SW480 (cell line): ENCODE results near the gene DSCAML1.

Source experiments
- DNase-seq: peaks from one replicate; pipeline ENCODE4 v3.0.0-alpha.2; 2016; ENCODE audit warnings: low spot score

The DSCAML1 gene

DNA sequence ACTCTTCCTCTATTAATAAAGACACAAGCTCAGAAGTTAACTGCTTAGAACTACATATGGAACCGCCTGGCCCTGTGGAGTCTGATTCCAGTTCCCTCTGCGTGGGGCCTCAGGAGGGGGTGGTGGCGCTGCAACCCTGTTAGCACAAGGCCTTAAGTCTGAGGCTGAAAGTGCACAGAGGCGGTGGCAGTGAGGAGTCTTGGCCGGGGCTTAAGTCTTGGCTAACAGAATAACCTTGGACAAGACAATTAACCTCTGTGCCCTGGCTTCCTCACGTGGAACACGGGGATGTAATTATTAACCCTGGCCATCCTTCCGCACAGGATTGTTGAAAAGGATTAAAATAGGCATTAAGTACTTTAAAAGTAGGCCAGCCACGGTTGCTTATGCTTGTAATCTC, 277.8 kb downstream of the DSCAML1 start:
- no peak for DNase-seq

GRCh38 chr11:117518455-117518854, 278.6 kb downstream of the DSCAML1 start:
- DNase-seq, result no peak

GRCh38 chr11:117517097-117517496, 279.9 kb downstream of the DSCAML1 start:
- no peak for DNase-seq

- no peak for DNase-seq
Observed at GRCh38 chr11:117515892-117516787, 280.9 kb downstream of the DSCAML1 start.

DNA sequence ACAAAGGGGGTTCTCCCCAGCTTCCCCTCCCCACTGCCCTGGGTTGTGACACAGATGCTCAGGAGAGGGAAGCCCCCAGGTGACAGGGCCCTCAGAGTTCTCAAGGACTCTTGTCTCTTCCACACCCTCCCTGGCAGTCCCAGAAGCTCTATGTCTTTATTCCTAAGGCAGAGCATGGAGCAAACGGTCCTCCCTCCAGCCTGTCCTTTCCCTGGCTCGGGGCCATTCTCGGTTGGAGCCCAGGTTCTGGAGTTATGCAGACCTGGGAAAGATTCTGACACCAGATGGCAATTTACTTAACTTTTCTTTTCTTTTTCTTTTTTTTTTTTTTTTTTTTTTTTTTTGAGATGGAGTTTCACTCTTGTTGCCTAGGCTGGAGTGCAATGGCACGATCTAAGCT, 282.8 kb downstream of the DSCAML1 start:
- DNase-seq, result no peak

GRCh38 chr11:117513666-117514065, 283.4 kb downstream of the DSCAML1 start:
- no peak for DNase-seq

DNA sequence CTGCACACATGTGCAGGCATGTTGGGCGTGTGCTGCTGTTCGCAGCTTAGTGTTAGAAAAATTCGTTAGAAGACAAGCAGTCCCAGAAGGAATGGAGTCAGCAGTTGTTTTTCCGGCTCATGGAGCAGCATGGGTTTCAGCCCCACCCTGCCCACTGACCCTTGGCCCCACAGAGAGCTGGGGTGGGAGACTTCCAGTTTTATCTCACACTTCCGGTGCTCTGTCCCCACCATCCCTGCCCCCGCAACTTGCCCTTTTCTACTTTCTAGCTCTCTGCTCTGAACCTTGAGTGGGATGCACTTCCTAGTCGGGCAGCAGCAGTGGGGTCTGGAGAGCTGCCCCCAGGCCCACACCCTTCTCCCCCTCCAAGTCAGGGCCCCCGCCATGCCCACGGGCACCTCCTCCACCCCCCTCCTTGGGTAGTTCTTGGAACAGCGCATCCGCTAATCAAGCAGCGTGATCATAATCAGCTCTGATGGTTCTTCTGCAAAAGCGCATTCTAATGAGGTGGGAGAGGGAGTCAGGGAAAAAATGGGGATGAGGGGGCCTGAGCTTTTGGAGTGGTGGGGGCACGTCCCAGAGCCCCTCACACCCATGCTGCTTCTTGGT, 285.0 kb downstream of the DSCAML1 start:
- DNase-seq, result no peak

DNA sequence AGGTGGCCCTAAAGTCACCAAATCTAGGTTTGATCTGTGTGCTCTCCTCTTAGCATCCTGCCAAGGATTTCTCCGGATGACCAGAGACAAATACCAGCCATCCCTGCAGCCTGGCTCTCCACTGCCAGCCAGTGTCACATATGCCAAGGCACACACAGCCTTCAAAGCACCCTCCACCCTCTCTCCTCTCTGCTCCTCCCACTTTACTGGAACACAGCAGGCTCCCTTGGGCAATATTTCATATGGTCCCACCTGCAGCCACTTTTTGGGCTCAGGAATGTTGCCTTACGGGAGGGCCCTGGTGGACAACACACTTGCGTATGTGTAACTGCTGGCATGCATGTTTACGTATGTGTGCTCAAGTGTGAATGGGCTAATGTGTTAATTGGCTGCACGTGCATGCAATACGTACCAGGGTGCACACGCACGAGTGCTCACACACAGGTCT, 285.5 kb downstream of the DSCAML1 start:
- no peak for DNase-seq

- no peak for DNase-seq
Observed at GRCh38 chr11:117510646-117511045, 286.4 kb downstream of the DSCAML1 start.

- DNase-seq, result no peak
Observed at GRCh38 chr11:117509543-117509942, 287.5 kb downstream of the DSCAML1 start.

DNA sequence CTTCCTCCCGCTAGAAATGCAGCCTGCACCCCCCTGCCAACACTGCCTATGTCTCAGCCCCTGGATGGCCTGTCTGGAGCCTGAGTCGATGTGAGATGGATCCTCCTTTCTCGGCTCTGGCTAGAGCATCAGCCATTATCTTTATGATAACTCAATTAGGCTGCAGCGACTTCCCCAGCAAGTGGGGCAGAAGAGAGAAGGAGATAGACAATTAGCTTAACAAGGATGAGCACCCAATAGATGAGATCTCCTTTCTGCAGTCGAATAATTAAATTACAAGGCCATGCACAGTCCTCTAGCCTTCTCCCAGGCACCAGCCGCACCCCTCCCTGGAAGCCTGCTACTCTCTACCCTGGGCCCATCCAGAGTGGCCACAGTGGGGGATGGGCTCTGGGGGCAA, 290.0 kb downstream of the DSCAML1 start:
- DNase-seq, result no peak

GRCh38 chr11:117505285-117505970, 291.6 kb downstream of the DSCAML1 start:
- DNase-seq, result no peak

DNA sequence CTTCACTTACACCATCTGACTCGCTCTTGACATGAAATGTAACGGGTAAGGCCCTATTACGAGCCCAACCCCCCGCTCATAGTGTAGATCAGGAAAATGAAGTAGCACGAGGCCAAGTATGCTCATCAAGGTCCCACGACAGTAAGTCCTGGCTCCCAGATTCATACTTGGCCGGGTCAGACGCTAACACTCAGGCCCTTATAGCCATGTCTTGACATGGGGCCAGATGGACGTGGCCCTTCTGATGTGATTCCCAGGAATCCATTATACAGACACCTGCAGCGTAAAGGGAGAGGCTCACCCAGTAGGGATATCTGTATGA, 294.3 kb downstream of the DSCAML1 start:
- no peak for DNase-seq

GRCh38 chr11:117502015-117502778, 294.8 kb downstream of the DSCAML1 start:
- DNase-seq, result no peak

- no peak for DNase-seq
Observed at GRCh38 chr11:117501237-117501898, 295.6 kb downstream of the DSCAML1 start.

GRCh38 chr11:117498791-117499190, 298.2 kb downstream of the DSCAML1 start:
- no peak for DNase-seq

DNA sequence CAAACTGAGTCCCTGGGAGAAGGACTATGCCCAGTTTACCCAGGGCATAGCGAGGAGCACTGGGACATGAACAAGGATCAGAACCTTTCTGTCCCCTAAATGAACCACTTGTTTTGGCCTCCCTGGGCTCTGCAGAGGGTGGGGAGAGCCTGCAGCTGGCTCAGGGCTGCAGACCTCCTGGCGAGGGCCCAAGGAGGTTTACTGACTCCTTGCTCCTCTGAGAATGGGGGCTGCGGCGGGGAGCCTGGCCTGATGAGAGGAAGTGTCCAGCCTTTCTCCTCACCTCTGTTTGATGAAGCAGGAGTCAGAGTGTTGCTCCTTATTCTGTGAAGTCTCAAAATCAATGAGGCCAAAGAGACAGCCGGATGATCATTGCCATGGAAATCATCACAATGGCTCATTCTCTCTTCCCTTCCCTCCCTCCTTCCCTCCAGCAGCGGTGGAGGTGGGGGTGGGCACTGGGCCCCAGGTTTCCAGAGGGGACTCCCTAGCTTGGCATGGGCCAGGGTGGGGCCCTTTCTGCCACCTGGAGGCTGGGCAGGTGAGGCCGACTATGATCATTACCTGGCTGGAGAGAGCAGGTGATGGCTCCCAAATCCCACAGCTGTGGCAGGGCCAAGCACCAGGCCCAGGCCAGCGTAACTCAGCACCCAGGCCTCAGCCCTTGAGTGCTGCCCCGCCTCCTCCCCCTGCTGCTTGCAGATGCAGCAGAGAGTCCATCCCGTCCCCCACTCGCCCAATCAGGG, 299.6 kb downstream of the DSCAML1 start:
- DNase-seq, result no peak

DNA sequence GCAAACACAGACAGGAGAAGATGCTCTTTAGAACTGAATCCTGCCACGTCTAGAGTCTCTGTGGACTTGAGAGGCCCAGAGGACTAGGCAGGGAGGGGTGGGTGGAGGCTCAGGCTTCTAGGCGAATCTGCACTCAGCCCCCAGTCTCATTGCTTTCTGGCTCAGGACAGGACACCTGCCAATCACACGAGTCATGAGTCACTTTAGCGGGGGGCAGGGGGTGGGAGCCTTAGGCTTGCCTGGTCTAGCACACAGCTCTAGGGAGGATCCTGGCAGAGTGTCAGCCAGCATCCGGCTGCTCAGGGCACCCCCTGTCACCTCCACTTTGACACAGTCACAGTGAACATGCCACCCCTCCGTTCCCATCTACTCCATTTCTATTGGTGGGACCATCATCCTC, 301.7 kb downstream of the DSCAML1 start:
- DNase-seq, result no peak

- DNase-seq, result no peak
Observed at GRCh38 chr11:117492578-117493251, 304.3 kb downstream of the DSCAML1 start.

DNA sequence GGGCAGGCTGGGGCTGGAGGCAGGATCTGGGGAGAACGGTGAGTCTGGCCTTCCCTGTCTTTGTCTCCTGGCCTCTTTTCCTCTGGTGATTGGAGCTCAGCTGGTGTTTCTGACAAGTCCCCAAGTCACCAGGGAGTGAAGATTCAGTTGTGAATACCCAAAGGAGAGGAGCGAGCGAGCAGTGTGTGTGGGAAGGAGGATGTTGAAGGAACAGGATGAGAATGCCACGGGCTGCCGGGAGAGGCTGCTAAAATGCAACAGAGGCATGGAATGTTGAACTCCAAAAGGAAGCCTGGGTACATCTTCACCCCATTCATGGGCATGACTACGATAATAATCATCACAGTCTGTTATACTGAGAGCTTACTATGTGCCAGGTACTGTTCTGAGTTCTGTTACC, 306.1 kb downstream of the DSCAML1 start:
- no peak for DNase-seq
